B cell (primary cell): Measurements from ENCODE around the gene LRIG1. TPM values are rescaled to one million over a fixed set of nuclear protein-coding genes. Genes with fewer than 3 reads are reported as not detected.

Experiments
- ATAC-seq: fragments of 200-7000 bp; cut with Tn5 transposase; one replicate; pipeline ENCODE4 v1.10.0; 2021; ENCODE audit warnings: low read depth, mild to moderate bottlenecking, moderate number of reproducible peaks, moderate library complexity
- CTCF ChIA-PET: fragments of 350-600 bp; sonication (Branson Sonifier 250); formaldehyde crosslinking; loops from one replicate; lab custom pipeline; 2021; ENCODE audit warnings: antibody characterized with exemption, inconsistent platforms; lab: Charles Lee
- POLR2A ChIA-PET: fragments of 350-600 bp; sonication (Branson Sonifier 250); formaldehyde crosslinking; loops from one replicate; lab custom pipeline; 2021; ENCODE audit warnings: antibody characterized with exemption; lab: Charles Lee
- DNase-seq: peaks from one replicate; pipeline ENCODE4 v3.0.0; 2013
- H2AFZ ChIP-seq: 2 replicates; pipeline ENCODE4 v1.6.1; 2012; ENCODE audit warnings: mild to moderate bottlenecking, low read depth, low read length; ENCODE audit not compliant: insufficient read depth, poor library complexity, severe bottlenecking
- H3K27ac ChIP-seq, 2 donors: 1 replicate in 1 of 2; 2 replicates in 1 of 2; pipeline ENCODE4 v1.5.1; 2012 to 2013; ENCODE audit warnings: low read length in 2 of 2, mild to moderate bottlenecking in 2 of 2, moderate library complexity in 1 of 2
- H3K27me3 ChIP-seq, 4 experiments: fragments of 200-600 bp in 1 of 4; sonication (generic) in 1 of 4; replicated peaks in 1 of 4; 1 replicate in 2 of 4; 2 replicates in 2 of 4; pipeline versions ENCODE4 v1.6.1 to v1.7.0; 2013 to 2016; ENCODE audit warnings: low read length in 3 of 4, mild to moderate bottlenecking in 2 of 4, mixed read lengths in 1 of 4, moderate library complexity in 1 of 4; ENCODE audit not compliant: insufficient read depth in 4 of 4, control insufficient read depth in 3 of 4; ENCODE audit errors: control extremely low read depth in 1 of 4
- H3K36me3 ChIP-seq, 2 experiments: replicated peaks in 1 of 2; 1 replicate in 1 of 2; 2 replicates in 1 of 2; pipeline versions ENCODE4 v1.6.1 to v1.7.1; 2013; ENCODE audit warnings: low read length in 1 of 2; ENCODE audit not compliant: insufficient read depth in 2 of 2, control insufficient read depth in 1 of 2; ENCODE audit errors: control extremely low read depth in 1 of 2, extremely low read depth in 1 of 2
- H3K4me1 ChIP-seq, 2 donors: fragments of 200-600 bp in 1 of 2; sonication (generic) in 1 of 2; 1 replicate in 1 of 2; 2 replicates in 1 of 2; pipeline versions ENCODE4 v1.5.1 to v1.6.1; 2013 to 2017; ENCODE audit warnings: low read length in 2 of 2; ENCODE audit not compliant: control insufficient read depth in 2 of 2, insufficient read depth in 2 of 2
- H3K4me2 ChIP-seq: replicated peaks from 2 replicates; pipeline ENCODE3; 2012; ENCODE audit warnings: mild to moderate bottlenecking, low read depth, low read length; ENCODE audit not compliant: poor library complexity, severe bottlenecking
- H3K4me3 ChIP-seq, 5 experiments: fragments of 200-600 bp in 1 of 5; sonication (generic) in 1 of 5; 1 replicate in 3 of 5; 2 replicates in 2 of 5; pipeline versions ENCODE4 v1.5.1 to v1.7.0; 2011 to 2016; ENCODE audit warnings: low read length in 4 of 5, mild to moderate bottlenecking in 4 of 5, low read depth in 2 of 5, control low read depth in 1 of 5, moderate library complexity in 1 of 5; ENCODE audit not compliant: insufficient read depth in 1 of 5; ENCODE audit errors: control extremely low read depth in 1 of 5, extremely low read depth in 1 of 5
- H3K79me2 ChIP-seq: fragments of 200-600 bp; sonication (generic); one replicate; pipeline ENCODE4 v1.6.0; 2016; ENCODE audit warnings: low read length; ENCODE audit not compliant: control insufficient read depth, insufficient read depth
- H3K9ac ChIP-seq: fragments of 200-600 bp; sonication (generic); 2 replicates; pipeline ENCODE4 v1.6.1; 2017; ENCODE audit warnings: mild to moderate bottlenecking, low read length, moderate library complexity
- H3K9me3 ChIP-seq, 3 donors: one replicate each; pipeline versions ENCODE4 v1.6.1 to v1.7.1; 2013; ENCODE audit warnings: low read length in 2 of 3; ENCODE audit not compliant: control insufficient read depth in 2 of 3, insufficient read depth in 1 of 3; ENCODE audit errors: control extremely low read depth in 1 of 3
- H4K20me1 ChIP-seq: 2 replicates; pipeline ENCODE4 v1.6.0; 2012; ENCODE audit warnings: mild to moderate bottlenecking, low read length; ENCODE audit not compliant: insufficient read depth, control insufficient read depth, poor library complexity, severe bottlenecking
- H3K27ac Mint-ChIP-seq: one replicate; pipeline ENCODE4 v1.8.0; 2021; ENCODE audit warnings: mixed read lengths
- H3K27me3 Mint-ChIP-seq: one replicate; pipeline ENCODE4 v1.8.0; 2021; ENCODE audit warnings: mixed read lengths
- H3K4me1 Mint-ChIP-seq: one replicate; pipeline ENCODE4 v1.8.0; 2021; ENCODE audit warnings: mixed read lengths
- H3K4me3 Mint-ChIP-seq: one replicate; pipeline ENCODE4 v1.8.0; 2021; ENCODE audit warnings: mixed read lengths
- H3K9me3 Mint-ChIP-seq: one replicate; pipeline ENCODE4 v1.8.0; 2022; ENCODE audit warnings: mixed read lengths; ENCODE audit not compliant: insufficient read depth
- CTCF ChIP-seq: fragments of 200-600 bp; IDR thresholded peaks from one replicate; pipeline ENCODE4 v1.8.0; 2022; ENCODE audit warnings: antibody characterized with exemption, mild to moderate bottlenecking
- EZH2 ChIP-seq: IDR thresholded peaks from 2 replicates; pipeline ENCODE4 v1.6.1; 2012; ENCODE audit warnings: borderline replicate concordance, low read depth, mild to moderate bottlenecking, moderate library complexity, low read length; ENCODE audit not compliant: insufficient read depth, poor library complexity, severe bottlenecking
- WGBS: methylation state at CpG from one replicate; pipeline ENCODE4 v1.1.5; 2013; ENCODE audit warnings: missing lambda C conversion rate; ENCODE audit not compliant: insufficient coverage; 5-methylcytosine and 5-hydroxymethylcytosine counted together
- intact Hi-C: fragments of 100-400 bp; cut with micrococcal nuclease; formaldehyde crosslinking; loops from one replicate; pipeline ENCODE4 v1.10.0; 2022
- polyA plus RNA-seq: library from polyadenylated mRNA; depleted of rRNA; stranded (reverse); fragments of >200 nt; gene quantifications from 2 replicates; pipeline ENCODE4 v1.2.3, GENCODE V29; 2012
- total RNA-seq, 2 donors: library from RNA; stranded (reverse); fragments of 120-200 nt in 1 of 2; gene quantifications; 1 replicate in 1 of 2; 2 replicates in 1 of 2; pipeline versions ENCODE4 v1.2.3 to v1.2.4, GENCODE V29; 2013 to 2022

Gene LRIG1
- total and polyA plus RNA-seq, 2 donors (not counting 1 experiment from before 2014, with no cell fraction given), result 9.2 to 12.4 TPM

GRCh38 chr3:66400411-66401156, 100.2 kb downstream of the LRIG1 start:
- no peaks in the 10 kb centered on the region for H3K9me3 Mint-ChIP-seq
- Histone ChIP-seq H3K4me2 (no peak overlapping the region), H3K79me2 (no peaks in the 10 kb centered on the region), H3K27ac (no peak overlapping the region), H3K9me3 (no peaks in the 10 kb centered on the region), H2AFZ (no peak overlapping the region), H3K4me1 (no peaks in the 10 kb centered on the region), H3K4me3 (no peak overlapping the region), H3K9ac (no peak overlapping the region), H3K36me3 (no peaks in the 10 kb centered on the region), H4K20me1 (no peaks in the 10 kb centered on the region), H3K27me3 (no peaks in the 10 kb centered on the region)
- no peak for ATAC-seq
- H3K4me3 Mint-ChIP-seq, result no peak overlapping the region
- TF ChIP-seq CTCF, result no peak
- no peak for TF ChIP-seq EZH2
- POLR2A ChIA-PET, result no interaction called here
- intact Hi-C loops, result no loop called here
- H3K27me3 Mint-ChIP-seq, result no peaks in the 10 kb centered on the region
- no peaks in the 10 kb centered on the region for H3K4me1 Mint-ChIP-seq
- no peak overlapping the region for H3K27ac Mint-ChIP-seq
- CTCF ChIA-PET, result interaction anchor here (1.2 kb wide), 1 partner anchor 8 kb away, joined by 3 read pairs; no protein-coding TSS in a partner anchor
- DNase-seq, result no peak
- WGBS, result 90% methylated on average over 13 of the region's 15 CpGs

- H2AFZ ChIP-seq, result no peak overlapping the region
- CTCF ChIA-PET, result interaction anchor here (0.6 kb wide), 1 partner anchor 259 kb away, joined by 3 read pairs; no protein-coding TSS in a partner anchor
- H3K4me1 Mint-ChIP-seq, result peaks cover 3% of the 10 kb centered on the region
- H3K4me2 ChIP-seq, result no peak overlapping the region
- POLR2A ChIA-PET, result no interaction called here
- no peaks in the 10 kb centered on the region for H3K27me3 ChIP-seq
- H3K4me3 ChIP-seq, result no peak overlapping the region
- DNase-seq, result no peak
- no peak overlapping the region for H3K27ac ChIP-seq
- 98% methylated on average over 7 of the region's 10 CpGs for WGBS
- no peaks in the 10 kb centered on the region for H3K9me3 ChIP-seq
- no peak overlapping the region for H3K9ac ChIP-seq
- no peaks in the 10 kb centered on the region for H3K36me3 ChIP-seq
- no peak overlapping the region for H3K4me3 Mint-ChIP-seq
- intact Hi-C loops, result no loop called here
- TF ChIP-seq EZH2 (no peak), CTCF (no peak)
- no peak for ATAC-seq
- H4K20me1 ChIP-seq, result no peaks in the 10 kb centered on the region
- H3K4me1 ChIP-seq, result peaks cover 1 to 2% of the 10 kb centered on the region in 2 donors
- no peaks in the 10 kb centered on the region for H3K79me2 ChIP-seq
- H3K9me3 Mint-ChIP-seq, result no peaks in the 10 kb centered on the region
- no peak overlapping the region for H3K27ac Mint-ChIP-seq
- H3K27me3 Mint-ChIP-seq, result no peaks in the 10 kb centered on the region
Measured at GRCh38 chr3:66399529-66400232, 101.1 kb downstream of the LRIG1 start.
